K562 (cell line): Measurements from ENCODE around the gene BMP2K. TPM values are rescaled to one million over a fixed set of nuclear protein-coding genes. Genes with fewer than 3 reads are reported as not detected.

ENCODE experiments used
- ATF4 ChIP-seq: fragments of 450-650 bp; formaldehyde crosslinking; IDR thresholded peaks from 2 replicates; pipeline ENCODE4 v1.4.0; 2022; ENCODE audit warnings: mild to moderate bottlenecking, moderate library complexity
- CREM ChIP-seq: IDR thresholded peaks from 2 replicates; pipeline ENCODE4 v1.6.1; 2014; ENCODE audit warnings: antibody characterized with exemption, low read depth
- NONO ChIP-seq, 2 experiments: fragments of 200-400 bp in 1 of 2; fragments of 450-650 bp in 1 of 2; formaldehyde crosslinking in 1 of 2; IDR thresholded peaks; 2 replicates each; pipeline ENCODE4 v1.6.1; 2017; ENCODE audit warnings: low read depth in 2 of 2, mild to moderate bottlenecking in 2 of 2, moderate library complexity in 2 of 2, low read length in 1 of 2
- SIN3A ChIP-seq, 2 experiments: fragments of 150-350 bp in 1 of 2; IDR thresholded peaks; 2 replicates each; pipeline ENCODE4 v1.6.1; 2011 to 2016; ENCODE audit warnings: borderline replicate concordance in 2 of 2, low read depth in 2 of 2, low read length in 2 of 2, mild to moderate bottlenecking in 2 of 2, moderate library complexity in 2 of 2; ENCODE audit not compliant: control insufficient read depth in 1 of 2
- SIN3B ChIP-seq: fragments of 450-650 bp; IDR thresholded peaks from 2 replicates; pipeline ENCODE4 v1.6.1; 2017; ENCODE audit warnings: low read depth, mild to moderate bottlenecking, moderate library complexity
- SOX6 ChIP-seq: fragments of 450-650 bp; IDR thresholded peaks from 2 replicates; pipeline ENCODE4 v1.6.1; 2014; ENCODE audit warnings: mild to moderate bottlenecking
- TAF15 ChIP-seq: fragments of 200-400 bp; formaldehyde crosslinking; IDR thresholded peaks from 2 replicates; pipeline ENCODE4 v1.6.1; 2017; ENCODE audit warnings: mild to moderate bottlenecking, low read depth, low read length, moderate library complexity
- ZBTB49 ChIP-seq: sonication (generic); formaldehyde crosslinking; IDR thresholded peaks from 2 replicates; pipeline ENCODE4 v1.8.0; 2022; ENCODE audit warnings: missing genetic modification reagents, mild to moderate bottlenecking, borderline replicate concordance
- ZNF583 ChIP-seq: fragments of 250-450 bp; sonication (Bioruptor Pico); IDR thresholded peaks from 2 replicates; pipeline ENCODE4 v1.4.0; 2020
- ZNF592 ChIP-seq: fragments of 450-650 bp; IDR thresholded peaks from 2 replicates; pipeline ENCODE4 v1.6.1; 2017; ENCODE audit warnings: antibody characterized with exemption, mild to moderate bottlenecking
- ZNF609 ChIP-seq: sonication (generic); formaldehyde crosslinking; IDR thresholded peaks from 2 replicates; pipeline ENCODE4 v1.8.1; 2023; ENCODE audit warnings: missing genetic modification reagents, mild to moderate bottlenecking, borderline replicate concordance
- polyA plus RNA-seq, 8 experiments: library from polyadenylated mRNA; depleted of rRNA in 4 of 8; stranded (reverse) in 5 of 8; unstranded in 3 of 8; fragments of >200 nt; fragmentation: Nextera tagmentation in 2 of 8; fragmentation: Illumina TruSeq in 1 of 8; extraction: Ambion mirVana in 2 of 8; extraction: Trizol in 1 of 8; gene quantifications; 2 replicates each; pipeline versions ENCODE4 v1.2.1 to v1.2.3, GENCODE V29; 2011 to 2014; ENCODE audit warnings: inconsistent platforms in 1 of 8, missing spikeins in 1 of 8
- total RNA-seq, 7 experiments: library from RNA; depleted of rRNA in 6 of 7; stranded (reverse); fragments of >200 nt in 6 of 7; fragmentation: Illumina TruSeq in 2 of 7; extraction: Trizol in 2 of 7; gene quantifications; 2 replicates each; pipeline versions ENCODE4 v1.2.1 to v1.2.3, GENCODE V29; 2011 to 2021; ENCODE audit warnings: low replicate concordance in 1 of 7

Gene BMP2K
- total and polyA plus RNA-seq, 9 of the 15 experiments (the other 6 are each of a cell fraction or from before 2014, with no cell fraction given), result 17.0 to 217 (median 104) TPM

- no peak for TF ChIP-seq ZNF609
- TF ChIP-seq CREM, result peak; percentile 96
- TF ChIP-seq SOX6, result peak; percentile 14; the same call in 1 of the 2 replicates
- no peak for TF ChIP-seq TAF15
- TF ChIP-seq NONO (IDR thresholded peaks at IDR 0.05; ENCODE audit: low read depth in 2 of 2, low read length in 1 of 2), result peak; percentile 73 to 87
- peak; percentile 84 for TF ChIP-seq SIN3B
- TF ChIP-seq SIN3A (IDR thresholded peaks at IDR 0.05; ENCODE audit: borderline replicate concordance in 2 of 2, control insufficient read depth in 1 of 2, low read depth in 2 of 2, low read length in 2 of 2), result peak in 1 of 2 experiments; percentile 76; a peak in 1 of 4 replicates
- no peak for TF ChIP-seq ATF4 (CRISPR knock-in tag)
- TF ChIP-seq ZBTB49 (CRISPR knock-in tag), result no peak
- 0 out of 2 replicates have a peak, but pooled peaks have one; percentile 17 for TF ChIP-seq ZNF583 (CRISPR knock-in tag)
- peak; percentile 66; the same call in 1 of the 2 replicates for TF ChIP-seq ZNF592
Observed at GRCh38 chr4:78938868-78939666, 162.9 kb downstream of the BMP2K start, which contains the start of gene PAQR3 (continued).
